Measurements from ENCODE around the gene EPB41L2.
"Not testable (repeated sequence)": the region's sequence is repeated elsewhere in the genome, so short reads cannot be mapped to it uniquely, and the experiment has no call there.

EPB41L2 gene

DNA sequence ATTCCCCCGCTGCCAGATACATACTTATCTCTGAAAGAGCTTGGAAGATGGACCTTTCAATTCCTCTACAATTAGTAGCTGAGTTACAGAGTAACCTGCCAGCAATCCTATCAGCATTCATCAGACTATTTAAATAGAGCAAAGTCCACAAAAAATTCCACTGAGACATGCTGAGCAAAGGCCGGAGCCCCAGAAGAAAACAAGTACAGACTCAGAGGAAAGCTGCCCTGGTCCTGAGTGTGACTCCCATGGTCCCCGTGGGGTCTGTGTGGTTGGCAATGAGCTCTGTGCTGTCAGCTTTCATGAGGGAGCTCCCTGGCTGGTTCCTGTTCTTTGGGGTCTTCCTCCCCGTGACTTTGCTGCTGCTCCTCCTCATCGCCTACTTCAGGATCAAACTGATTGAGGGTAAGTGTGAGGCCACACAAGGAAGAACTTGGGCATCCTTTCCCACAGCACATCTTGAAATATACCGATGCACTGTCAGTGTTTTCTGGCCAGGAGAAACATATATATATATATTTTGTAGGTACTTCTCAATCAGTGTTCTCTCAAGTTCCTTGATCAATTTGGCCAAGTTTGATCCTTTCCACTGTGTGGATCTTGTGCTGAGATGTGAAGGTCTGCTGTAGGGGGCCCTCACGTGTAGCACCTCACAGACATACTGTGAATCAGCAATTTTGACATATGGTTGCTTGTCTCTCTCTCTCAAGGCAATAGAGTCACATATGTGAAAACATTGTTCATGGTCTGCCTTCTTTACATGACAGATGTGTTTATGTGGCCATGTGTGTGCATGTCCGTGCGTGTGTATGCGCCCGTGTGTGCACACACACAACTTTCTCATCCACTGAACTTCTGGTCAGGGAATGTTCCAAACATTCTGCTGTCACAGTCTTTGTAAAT is 235.5 kb downstream of the EPB41L2 start, which contains the start of gene SMLR1:
Gene SMLR1 (plus strand): TSS at position 160 of the 903 bp plus-strand sequence. CDS start 8 bp downstream, at position 168.
- no peak for DNase-seq

DNA sequence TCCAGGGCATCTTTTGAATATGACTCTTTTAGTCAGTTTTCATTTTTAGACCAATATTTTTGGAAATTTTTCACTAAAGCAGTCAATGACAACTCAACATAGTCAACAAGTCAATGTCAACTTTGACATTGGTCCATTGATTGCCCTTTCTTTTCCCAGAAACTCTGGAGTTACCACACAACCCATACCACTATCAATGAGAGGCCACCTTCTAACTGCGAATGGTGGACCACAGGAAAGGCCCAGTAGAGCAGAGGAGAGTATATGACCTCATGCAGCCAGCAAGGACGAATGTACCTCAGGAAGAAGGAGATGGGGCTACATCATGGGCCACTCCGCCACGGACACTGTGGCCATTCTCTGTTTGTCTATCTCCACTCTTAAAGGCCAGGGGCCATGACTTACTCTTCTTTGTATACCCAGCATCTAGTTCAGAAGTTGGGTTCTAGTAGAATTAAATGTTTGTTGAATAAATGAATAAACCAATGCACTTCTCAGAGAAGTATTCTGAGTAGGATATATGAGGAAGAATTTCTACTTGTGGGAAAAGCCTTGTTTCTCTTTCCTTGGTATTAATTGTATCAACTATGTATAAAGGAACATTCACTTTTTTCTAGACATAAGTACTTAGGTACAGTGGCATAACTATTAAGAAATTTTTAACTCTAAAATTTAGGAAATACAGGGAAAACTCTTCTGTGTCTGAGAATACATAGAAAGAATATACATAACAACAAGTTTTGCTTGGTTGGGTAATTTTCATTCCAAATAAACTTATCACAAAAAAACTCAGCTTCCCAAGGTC is 236.4 kb downstream of the EPB41L2 start:
- DNase-seq, result no peak

DNA sequence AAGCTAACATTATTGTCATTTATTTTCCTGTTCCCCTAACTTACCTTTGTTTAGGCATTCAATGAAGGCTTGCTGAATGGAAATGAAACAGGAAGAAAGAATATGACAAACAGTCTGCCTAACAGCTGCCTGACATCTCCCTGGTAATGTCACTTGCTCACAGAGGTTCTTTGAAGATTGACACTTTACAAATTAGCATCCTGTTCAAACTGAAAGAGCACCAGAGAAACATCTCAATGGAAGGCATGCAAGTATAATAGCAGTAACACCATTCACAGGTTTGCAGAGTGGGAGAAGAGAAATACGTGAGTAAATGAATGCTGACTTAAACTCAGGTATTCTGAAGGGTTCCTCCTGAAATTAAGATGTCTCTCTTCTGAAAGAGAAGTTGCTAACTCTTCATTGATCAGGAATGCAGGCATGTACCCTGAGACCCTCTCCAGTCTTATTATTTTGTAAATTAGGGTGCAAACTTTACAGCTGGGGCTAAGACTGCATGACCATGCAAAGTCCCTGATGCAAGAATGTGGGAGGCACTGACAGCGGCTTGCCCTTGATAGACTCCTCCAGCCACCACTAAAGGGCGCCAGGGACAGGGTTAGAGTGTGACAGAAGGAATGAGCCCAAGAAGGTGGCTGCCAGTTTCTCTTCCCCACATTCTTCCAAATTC is 237.1 kb downstream of the EPB41L2 start:
- DNase-seq, result no peak

DNA sequence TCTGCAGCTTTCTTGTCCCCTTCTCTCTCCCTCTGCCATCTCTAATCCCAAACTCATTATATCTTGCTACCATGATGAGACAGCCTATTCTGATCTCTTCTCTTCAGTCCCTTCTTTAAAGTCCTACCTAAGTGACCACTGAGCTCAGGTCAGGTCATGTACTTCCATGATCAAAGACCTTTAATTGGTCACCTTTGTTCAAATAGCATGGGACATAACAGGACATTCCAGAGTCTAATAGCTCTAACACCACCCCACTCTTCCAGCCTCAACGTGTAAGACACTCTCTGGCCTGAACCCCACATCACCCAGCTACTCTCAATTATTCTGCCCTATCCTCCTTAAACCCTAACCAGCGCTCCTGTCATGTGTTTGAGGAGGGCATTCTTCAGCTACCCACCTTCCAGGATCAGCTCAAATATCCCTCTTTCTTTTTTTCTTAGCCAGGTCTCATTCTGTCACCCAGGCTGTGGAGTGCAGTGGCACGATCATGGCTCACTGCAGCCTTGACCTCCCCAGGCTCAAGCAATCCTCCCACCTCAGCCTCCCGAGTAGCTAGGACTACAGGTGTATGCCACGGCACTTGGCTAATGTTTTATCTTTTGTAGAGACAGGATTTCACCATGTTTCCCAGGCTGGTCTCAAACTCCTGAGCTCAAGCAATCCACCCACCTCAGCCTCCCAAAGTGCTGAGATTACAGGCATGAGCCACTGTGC is 237.9 kb downstream of the EPB41L2 start:
- DNase-seq, result no peak

DNA sequence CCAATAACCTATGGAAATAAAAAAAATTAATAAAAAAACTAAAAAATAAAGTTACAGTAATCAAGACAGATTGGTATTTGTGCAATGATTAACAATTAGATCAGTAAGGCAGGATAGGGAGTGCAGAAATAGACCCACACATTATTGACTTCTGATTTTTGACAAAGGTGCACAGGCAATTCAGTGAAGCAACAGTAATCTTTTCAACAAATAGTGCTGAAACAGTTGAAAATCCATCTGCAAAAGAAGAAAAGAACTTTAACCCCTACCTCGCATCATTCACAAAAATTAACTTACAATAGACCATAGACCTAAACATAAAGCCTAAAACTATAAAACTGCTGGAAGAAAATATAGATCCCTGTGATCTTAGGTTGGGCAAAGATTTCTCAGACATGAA is 240.3 kb downstream of the EPB41L2 start:
- no peak for DNase-seq

DNA sequence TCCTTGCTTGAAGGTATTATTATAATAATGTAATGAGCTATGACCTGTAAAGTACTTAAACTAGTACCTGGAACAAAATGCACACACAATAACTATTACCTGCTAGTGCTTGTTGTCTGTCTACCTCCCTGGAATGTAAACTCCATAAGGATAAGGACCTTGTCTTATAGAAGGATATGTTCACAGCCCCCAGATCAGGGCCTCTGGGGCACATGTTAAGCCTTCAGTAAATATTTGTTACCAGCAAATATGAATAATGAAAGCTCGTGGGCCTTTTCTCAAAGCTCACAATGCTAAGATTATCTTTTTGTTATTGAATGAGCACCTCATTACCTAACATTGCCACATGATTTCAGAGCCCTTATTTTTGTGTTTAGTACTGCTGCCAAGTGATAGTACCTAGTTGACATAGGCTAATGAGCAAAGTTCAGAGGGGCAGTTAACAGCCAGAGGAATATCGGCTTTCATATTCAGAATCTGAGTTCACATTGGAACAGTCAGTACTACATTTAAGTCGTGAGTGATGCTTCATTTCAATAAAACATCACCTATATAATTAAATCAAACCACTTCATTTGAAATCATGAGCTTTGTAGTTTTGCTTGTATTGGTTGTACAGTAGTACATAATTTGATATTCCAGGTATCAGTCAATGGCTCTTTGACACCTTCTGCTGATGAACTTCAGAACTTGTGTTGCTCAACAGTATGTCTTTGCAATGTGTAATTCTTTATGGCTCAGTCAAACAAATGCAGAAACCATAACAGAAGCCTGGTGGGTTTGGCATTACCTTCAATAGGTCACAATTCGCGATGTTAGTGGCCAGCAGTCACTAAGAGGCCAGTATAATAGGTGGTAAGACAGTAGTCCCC is 247.6 kb downstream of the EPB41L2 start:
- no peak for DNase-seq

DNA sequence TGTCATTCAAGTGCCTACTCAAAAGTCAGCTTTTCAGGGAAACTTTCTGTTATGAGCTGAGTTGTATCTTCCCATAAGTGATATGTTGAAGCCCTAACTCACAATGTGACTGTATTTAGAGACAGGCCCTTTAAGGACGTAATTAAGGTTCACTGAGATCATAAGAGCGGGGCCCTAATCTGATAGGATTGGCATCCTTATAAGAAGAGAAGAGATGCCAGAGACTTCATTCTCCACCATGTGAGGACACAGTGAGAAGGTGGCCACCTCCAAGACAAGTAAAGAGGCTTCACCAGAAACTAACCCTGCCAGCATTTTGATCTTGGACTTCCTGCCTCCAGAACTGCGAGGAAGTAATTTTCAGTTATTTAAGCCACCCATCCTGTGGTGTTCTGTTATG is 248.5 kb downstream of the EPB41L2 start:
- DNase-seq, result no peak

DNA sequence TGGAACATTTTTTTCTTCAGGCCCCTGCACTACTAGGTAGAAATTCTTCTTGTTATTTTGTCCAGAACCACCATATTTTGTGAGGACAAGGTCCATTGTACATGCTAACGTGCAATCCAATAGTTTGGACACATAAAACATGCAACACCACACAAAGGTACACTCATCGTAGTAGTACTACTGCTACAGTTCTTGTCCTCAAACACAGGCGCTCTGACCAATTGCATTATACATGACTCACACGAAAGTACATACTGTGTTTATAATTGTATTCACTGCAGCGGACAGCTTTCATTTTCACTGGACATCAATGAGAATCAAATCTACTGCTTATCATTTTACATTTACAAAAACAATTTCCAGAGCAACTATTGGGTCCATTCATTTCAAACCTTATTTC is 251.1 kb downstream of the EPB41L2 start:
- no peak for DNase-seq

DNA sequence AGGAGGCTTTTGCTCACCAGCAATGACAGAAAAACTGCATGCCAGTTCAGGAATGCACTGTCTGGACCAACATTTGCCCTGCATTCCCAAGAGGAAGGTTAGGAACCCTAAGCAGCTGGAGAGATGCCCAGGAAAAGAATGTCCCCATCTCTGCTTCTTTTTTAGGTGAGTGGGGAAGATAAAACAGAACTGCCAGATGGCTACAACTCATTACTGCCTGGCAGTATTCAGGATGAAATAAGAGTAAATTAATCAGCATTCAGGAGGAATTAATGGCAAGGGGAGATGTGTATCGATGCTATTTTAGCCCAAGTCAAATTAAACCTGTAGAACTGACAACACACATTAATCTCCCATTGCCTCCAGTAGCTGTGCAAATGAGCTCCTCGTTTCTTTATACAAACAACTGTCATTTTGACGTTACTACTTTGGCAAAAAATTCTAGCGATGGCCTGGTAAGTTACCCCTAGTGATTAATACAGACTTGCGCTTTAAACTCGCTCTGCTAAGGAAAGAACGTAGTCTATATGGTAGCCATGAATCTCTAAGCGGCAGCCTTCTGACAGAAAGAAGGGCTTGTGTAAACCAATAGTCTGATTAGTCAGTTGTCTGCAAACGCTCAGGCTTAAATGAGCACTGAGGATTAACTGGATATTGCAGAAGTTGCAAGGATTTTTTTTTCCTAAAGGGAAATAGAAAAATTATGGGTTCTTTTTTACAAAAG is 252.6 kb downstream of the EPB41L2 start:
- DNase-seq, result no peak

DNA sequence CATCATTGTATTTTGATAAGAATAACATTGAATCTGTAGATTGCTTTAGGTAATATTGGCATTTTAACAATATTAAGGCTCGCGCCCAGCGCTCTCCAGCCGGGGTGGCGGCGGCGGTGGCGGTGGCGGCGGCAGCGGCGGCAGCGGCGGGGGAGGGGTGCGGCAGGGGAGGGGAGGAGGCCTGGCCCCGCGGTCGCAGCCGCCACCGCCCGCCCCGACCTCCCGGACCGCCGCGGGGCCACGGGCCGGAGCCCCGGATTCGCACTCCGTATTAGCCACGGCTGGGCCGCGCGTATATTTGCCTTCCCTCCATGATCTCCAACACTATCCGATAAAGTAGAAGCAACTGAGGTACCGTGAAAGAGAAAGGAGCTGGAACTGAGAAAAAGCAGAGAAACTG is 261.7 kb downstream of the EPB41L2 start:
- DNase-seq, result not testable (repeated sequence)

DNA sequence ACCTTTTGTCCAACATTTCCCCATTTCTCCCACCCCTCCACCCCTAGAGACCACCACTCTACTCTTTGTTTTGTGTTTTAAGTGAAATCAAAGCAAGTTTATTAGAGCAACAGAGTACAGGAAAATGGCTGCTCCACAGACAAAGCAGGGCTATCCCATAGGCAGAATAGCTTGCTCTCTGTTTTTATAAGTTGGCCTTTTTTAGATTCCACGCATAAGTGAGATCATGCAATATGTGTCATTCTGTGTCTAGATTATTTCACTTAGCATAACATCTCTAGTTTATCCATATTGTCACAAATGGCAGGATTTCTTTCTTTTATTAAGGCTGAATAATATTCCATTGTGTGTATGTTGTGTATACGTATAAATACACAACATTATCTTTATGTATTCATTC is 266.0 kb downstream of the EPB41L2 start:
- no peak for DNase-seq

DNA sequence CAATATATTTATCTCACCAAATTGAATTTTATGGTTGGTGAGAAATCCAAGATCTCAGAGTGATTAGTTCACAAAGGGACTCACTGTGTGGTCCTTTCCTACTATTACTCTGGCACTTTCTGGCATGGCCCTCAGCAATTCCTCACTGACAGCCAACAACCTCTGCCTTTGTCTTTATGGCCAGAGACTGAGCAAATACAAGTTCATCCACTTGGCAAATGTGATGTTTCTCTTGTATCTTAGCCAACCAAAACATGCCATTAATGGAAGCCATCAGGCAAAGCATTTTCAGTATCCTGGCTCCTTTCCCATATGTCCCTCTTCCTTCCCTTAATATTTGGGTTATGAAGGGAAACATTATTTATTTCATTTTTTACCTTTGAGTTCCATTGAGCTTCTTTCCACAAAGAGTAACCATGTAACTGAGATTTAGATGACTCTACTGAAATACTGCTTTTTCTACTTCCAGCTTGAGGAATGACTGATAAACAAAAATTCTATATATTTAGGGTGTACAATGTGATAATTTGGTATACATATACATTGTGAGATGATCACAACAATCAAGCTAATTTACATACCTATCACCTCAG is 266.6 kb downstream of the EPB41L2 start:
- DNase-seq, result no peak

DNA sequence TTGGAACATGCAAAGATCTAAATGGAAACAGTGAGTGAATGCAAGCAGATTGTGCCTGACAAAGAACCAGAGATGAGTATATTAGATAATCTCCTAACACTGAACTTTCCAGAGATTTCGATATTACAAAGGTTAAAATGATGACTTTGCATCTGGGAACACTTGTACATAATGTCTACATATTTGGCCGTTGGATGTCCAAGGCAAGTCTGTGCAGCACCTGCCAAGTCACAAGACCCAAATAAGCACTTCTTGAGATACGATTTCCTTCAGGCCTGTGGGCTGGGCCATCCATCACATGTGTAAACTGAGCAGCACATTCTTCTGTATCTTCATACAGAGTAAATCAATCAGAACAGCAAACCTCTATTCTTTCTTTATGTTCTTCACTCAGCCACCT is 268.3 kb downstream of the EPB41L2 start:
- DNase-seq, result no peak

DNA sequence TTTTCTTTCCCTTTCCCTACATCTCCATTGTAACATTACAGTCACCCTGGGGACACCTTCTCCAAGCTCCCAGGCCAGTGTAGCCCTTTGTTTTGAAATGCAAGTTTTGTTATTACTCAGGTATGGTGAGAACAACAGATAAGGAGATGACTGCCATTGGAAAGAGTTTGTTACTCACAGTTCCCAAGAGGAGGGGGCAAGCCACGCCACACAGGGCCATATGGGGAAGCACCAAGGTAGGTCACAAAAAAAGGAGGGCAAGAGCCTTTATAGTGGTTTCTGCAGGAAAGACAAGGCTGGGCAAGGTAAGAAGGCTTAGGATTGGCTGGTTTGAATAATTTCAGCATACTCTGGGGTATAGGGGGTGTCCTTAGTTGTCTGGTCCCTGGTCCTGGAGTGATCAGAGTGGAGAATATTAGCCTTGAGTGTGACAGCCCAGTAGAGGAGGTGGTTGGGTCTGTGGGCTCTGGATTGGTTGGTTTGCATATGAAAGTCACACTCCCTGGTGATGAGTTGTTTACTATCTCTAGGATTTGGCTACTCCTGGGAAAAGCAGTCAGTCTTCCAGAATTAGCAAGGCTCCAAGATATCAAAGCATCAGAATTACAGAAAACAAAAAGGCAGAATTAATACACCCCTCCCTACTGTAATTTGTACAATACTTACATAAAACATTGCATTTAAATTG is 268.9 kb downstream of the EPB41L2 start:
- no peak for DNase-seq
